A673 (cell line): ENCODE data around the gene TOMM20L.

ENCODE experiments used
- CTCF ChIP-seq: fragments of 300-800, 200-600 bp; sonication (generic); conservative IDR thresholded peaks from 2 replicates; pipeline ENCODE4 v1.5.1; 2017; ENCODE audit warnings: low read depth, mild to moderate bottlenecking, antibody characterized with exemption, low read length, moderate library complexity, mixed read lengths
- EZH2 ChIP-seq: fragments of 200-600 bp; sonication (generic); IDR thresholded peaks from 2 replicates; pipeline ENCODE4 v1.6.1; 2017; ENCODE audit warnings: borderline replicate concordance, low read depth, mild to moderate bottlenecking, mixed read lengths, antibody characterized with exemption, low read length; ENCODE audit not compliant: poor library complexity, severe bottlenecking

GRCh38 chr14:58398895-58399294, 3.2 kb downstream of the TOMM20L start:
- TF ChIP-seq CTCF = no peak
- TF ChIP-seq EZH2 = no peak
